Mammary epithelial cell (primary cell): ENCODE measurements around the gene PAX3.

Experiments used
- CTCF ChIP-seq, 2 donors: IDR thresholded peaks in 1 of 2; conservative IDR thresholded peaks in 1 of 2; 2 replicates each; pipeline ENCODE4 v1.5.1; 2011 to 2012; ENCODE audit warnings: inconsistent platforms in 2 of 2, low read length in 2 of 2, mild to moderate bottlenecking in 2 of 2, control low read depth in 1 of 2, low read depth in 1 of 2; ENCODE audit not compliant: insufficient read depth in 1 of 2; ENCODE audit errors: extremely low read depth in 1 of 2
- EZH2 ChIP-seq: IDR thresholded peaks from 2 replicates; pipeline ENCODE4 v1.6.1; 2012; ENCODE audit warnings: low read length, inconsistent platforms, borderline replicate concordance

- TF ChIP-seq CTCF (conservative IDR thresholded peaks at IDR 0.05 in 1 of 2, IDR thresholded peaks at IDR 0.05 in 1 of 2; ENCODE audit: extremely low read depth in 1 of 2, insufficient read depth in 1 of 2, low read depth in 1 of 2, low read length in 2 of 2) (no peak), EZH2 (no peak)
Observed at GRCh38 chr2:222299906-222300725, 1.3 kb upstream of the PAX3 start.
